Smooth muscle cell (in vitro differentiated cells): ENCODE data around the gene SLC66A1. TPM values are rescaled to one million over a fixed set of nuclear protein-coding genes. Genes with fewer than 3 reads are reported as not detected.

Source experiments
- DNase-seq: peaks from one replicate; lab custom pipeline; 2025; ENCODE audit not compliant: unreplicated experiment; lab: John Stamatoyannopoulos, UW
- H2AFZ ChIP-seq: fragments of 200-600 bp; sonication (generic); 2 replicates; pipeline ENCODE4 v1.6.0; 2016; ENCODE audit warnings: antibody characterized with exemption, low read depth, mild to moderate bottlenecking
- H3F3A ChIP-seq: fragments of 200-600 bp; sonication (generic); 2 replicates; pipeline ENCODE4 v1.6.0; 2017; ENCODE audit warnings: antibody characterized with exemption, low read depth
- H3K27ac ChIP-seq: fragments of 200-600 bp; sonication (generic); 2 replicates; pipeline ENCODE4 v1.5.1; 2016; ENCODE audit warnings: low read depth, mild to moderate bottlenecking
- H3K27me3 ChIP-seq: fragments of 200-600 bp; sonication (generic); 2 replicates; pipeline ENCODE4 v1.6.1; 2016; ENCODE audit warnings: low read depth, mild to moderate bottlenecking
- H3K36me3 ChIP-seq: fragments of 200-600 bp; sonication (generic); 2 replicates; pipeline ENCODE4 v1.5.1; 2016; ENCODE audit warnings: low read depth
- H3K4me1 ChIP-seq: fragments of 200-600 bp; sonication (generic); 2 replicates; pipeline ENCODE4 v1.5.1; 2016; ENCODE audit warnings: low read depth
- H3K4me2 ChIP-seq: fragments of 200-600 bp; sonication (generic); 2 replicates; pipeline ENCODE4 v1.6.0; 2016; ENCODE audit warnings: mild to moderate bottlenecking
- H3K4me3 ChIP-seq: fragments of 200-600 bp; sonication (generic); 2 replicates; pipeline ENCODE4 v1.5.1; 2016; ENCODE audit warnings: mild to moderate bottlenecking
- H3K79me2 ChIP-seq: fragments of 200-600 bp; sonication (generic); 2 replicates; pipeline ENCODE4 v1.6.0; 2016; ENCODE audit warnings: low read depth, mild to moderate bottlenecking
- H3K9ac ChIP-seq: fragments of 200-600 bp; sonication (generic); 2 replicates; pipeline ENCODE4 v1.6.0; 2016; ENCODE audit warnings: low read depth
- H3K9me3 ChIP-seq: fragments of 200-600 bp; sonication (generic); replicated peaks from 2 replicates; pipeline ENCODE4 v1.5.1; 2016; ENCODE audit warnings: low read depth
- H4K20me1 ChIP-seq: fragments of 200-600 bp; sonication (generic); 2 replicates; pipeline ENCODE4 v1.6.0; 2016; ENCODE audit warnings: low read depth
- WGBS: methylation state at CpG from one replicate; pipeline ENCODE4 v1.1.7; 2016; ENCODE audit warnings: low lambda C conversion rate; 5-methylcytosine and 5-hydroxymethylcytosine counted together
- polyA plus RNA-seq: library from polyadenylated mRNA; unstranded; fragments of >200 nt; fragmentation: Nextera tagmentation; extraction: Ambion mirVana; gene quantifications from 2 replicates; pipeline ENCODE4 v1.2.1, GENCODE V29; 2016
- total RNA-seq: library from RNA; depleted of rRNA; stranded (reverse); fragments of >200 nt; gene quantifications from 2 replicates; pipeline ENCODE4 v1.2.3, GENCODE V29; 2014
- TF ChIP-seq, protein P1 (sequence below): fragments of 200-600 bp; sonication (generic); IDR thresholded peaks from 2 replicates; pipeline ENCODE4 v1.5.1; 2017; ENCODE audit warnings: borderline replicate concordance, mild to moderate bottlenecking, antibody characterized with exemption; ENCODE audit not compliant: insufficient read depth, poor library complexity, severe bottlenecking

The SLC66A1 gene
- total and polyA plus RNA-seq, 2 experiments from 2014 or later: 21.9 to 23.9 TPM

- H3K27ac ChIP-seq: no peak overlapping the region
- H3K27me3 ChIP-seq: no peaks in the 10 kb centered on the region
- H3K4me1 ChIP-seq: no peaks in the 10 kb centered on the region
- no peaks in the 10 kb centered on the region for H3K9me3 ChIP-seq
- 77% methylated on average over 8 of the region's 8 CpGs for WGBS
- no peak overlapping the region for H3K9ac ChIP-seq
- no peak overlapping the region for H3K4me2 ChIP-seq
- TF ChIP-seq, protein P1, sequence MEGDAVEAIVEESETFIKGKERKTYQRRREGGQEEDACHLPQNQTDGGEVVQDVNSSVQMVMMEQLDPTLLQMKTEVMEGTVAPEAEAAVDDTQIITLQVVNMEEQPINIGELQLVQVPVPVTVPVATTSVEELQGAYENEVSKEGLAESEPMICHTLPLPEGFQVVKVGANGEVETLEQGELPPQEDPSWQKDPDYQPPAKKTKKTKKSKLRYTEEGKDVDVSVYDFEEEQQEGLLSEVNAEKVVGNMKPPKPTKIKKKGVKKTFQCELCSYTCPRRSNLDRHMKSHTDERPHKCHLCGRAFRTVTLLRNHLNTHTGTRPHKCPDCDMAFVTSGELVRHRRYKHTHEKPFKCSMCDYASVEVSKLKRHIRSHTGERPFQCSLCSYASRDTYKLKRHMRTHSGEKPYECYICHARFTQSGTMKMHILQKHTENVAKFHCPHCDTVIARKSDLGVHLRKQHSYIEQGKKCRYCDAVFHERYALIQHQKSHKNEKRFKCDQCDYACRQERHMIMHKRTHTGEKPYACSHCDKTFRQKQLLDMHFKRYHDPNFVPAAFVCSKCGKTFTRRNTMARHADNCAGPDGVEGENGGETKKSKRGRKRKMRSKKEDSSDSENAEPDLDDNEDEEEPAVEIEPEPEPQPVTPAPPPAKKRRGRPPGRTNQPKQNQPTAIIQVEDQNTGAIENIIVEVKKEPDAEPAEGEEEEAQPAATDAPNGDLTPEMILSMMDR: no peak
- peaks cover 9% of the 10 kb centered on the region for H3K79me2 ChIP-seq
- H2AFZ ChIP-seq: no peak overlapping the region
- no peaks in the 10 kb centered on the region for H3F3A ChIP-seq
- peaks cover 73% of the 10 kb centered on the region for H4K20me1 ChIP-seq
- H3K4me3 ChIP-seq: no peak overlapping the region
- DNase-seq: no peak
- H3K36me3 ChIP-seq: peaks cover 4% of the 10 kb centered on the region
These were observed 41.5 kb downstream of the SLC66A1 start for GRCh38 chr1:19353596-19353995.

GRCh38 chr1:19354531-19354981 lies 42.4 kb downstream of the SLC66A1 start:
- no peaks in the 10 kb centered on the region for H3F3A ChIP-seq
- no peak overlapping the region for H2AFZ ChIP-seq
- H4K20me1 ChIP-seq: peaks cover 73% of the 10 kb centered on the region
- H3K4me3 ChIP-seq: no peak overlapping the region
- peaks cover 18% of the 10 kb centered on the region for H3K79me2 ChIP-seq
- 97% methylated on average over 6 of the region's 6 CpGs for WGBS
- H3K4me1 ChIP-seq: no peaks in the 10 kb centered on the region
- peaks cover 4% of the 10 kb centered on the region for H3K36me3 ChIP-seq
- H3K9ac ChIP-seq: no peak overlapping the region
- no peak for DNase-seq
- H3K4me2 ChIP-seq: no peak overlapping the region
- no peaks in the 10 kb centered on the region for H3K27me3 ChIP-seq
- TF ChIP-seq, protein P1: no peak
- no peak overlapping the region for H3K27ac ChIP-seq
- H3K9me3 ChIP-seq: no peaks in the 10 kb centered on the region

GRCh38 chr1:19356266-19356665 lies 44.1 kb downstream of the SLC66A1 start:
- Histone ChIP-seq H3F3A (no peaks in the 10 kb centered on the region), H3K9me3 (no peaks in the 10 kb centered on the region), H2AFZ (no peak overlapping the region), H4K20me1 (peaks cover 87% of the 10 kb centered on the region), H3K36me3 (peaks cover 4% of the 10 kb centered on the region), H3K27me3 (no peaks in the 10 kb centered on the region), H3K4me1 (no peaks in the 10 kb centered on the region), H3K27ac (no peak overlapping the region), H3K79me2 (peaks cover 31% of the 10 kb centered on the region), H3K9ac (no peak overlapping the region), H3K4me2 (no peak overlapping the region), H3K4me3 (no peak overlapping the region)
- no peak for DNase-seq
- TF ChIP-seq, protein P1: no peak
- WGBS: 96% methylated on average over 5 of the region's 5 CpGs

GRCh38 chr1:19357299-19357986 lies 45.3 kb downstream of the SLC66A1 start:
- Histone ChIP-seq H3K4me1 (peaks cover 5% of the 10 kb centered on the region), H3K27me3 (no peaks in the 10 kb centered on the region), H3K4me3 (no peak overlapping the region), H3F3A (no peaks in the 10 kb centered on the region), H2AFZ (no peak overlapping the region), H4K20me1 (peaks cover 94% of the 10 kb centered on the region), H3K4me2 (no peak overlapping the region), H3K9me3 (no peaks in the 10 kb centered on the region), H3K27ac (no peak overlapping the region), H3K36me3 (peaks cover 4% of the 10 kb centered on the region), H3K9ac (no peak overlapping the region), H3K79me2 (peaks cover 36% of the 10 kb centered on the region)
- DNase-seq: no peak
- TF ChIP-seq, protein P1: no peak
- WGBS: 95% methylated on average over 13 of the region's 13 CpGs
